Activated T-helper 2 cell treated with anti-CD3 and anti-CD28 coated beads, Interferon-gamma antibody, Interleukin-2, Interleukin-4, amounts not matched to agents 10 μg/mL and 5 μg/mL and 100 μg/mL, durations not matched to agents 14 hours and 24 hours and 36 hours (primary cell): ENCODE results near the gene EGR1. TPM values are rescaled to one million over a fixed set of nuclear protein-coding genes. Genes with fewer than 3 reads are reported as not detected.
"Not testable (repeated sequence)": the region's sequence is repeated elsewhere in the genome, so short reads cannot be mapped to it uniquely, and the experiment has no call there.

Experiments
- DNase-seq: peaks from one replicate; pipeline ENCODE4 v3.0.0; 2021; ENCODE audit warnings: low spot score
- H3K27ac Mint-ChIP-seq: one replicate; pipeline ENCODE4 v1.8.0; 2021; ENCODE audit warnings: mixed read lengths
- H3K27me3 Mint-ChIP-seq: one replicate; pipeline ENCODE4 v1.8.0; 2021; ENCODE audit warnings: low read depth, mixed read lengths
- H3K36me3 Mint-ChIP-seq: one replicate; pipeline ENCODE4 v1.8.0; 2021; ENCODE audit warnings: low read depth, mixed read lengths
- H3K4me1 Mint-ChIP-seq: one replicate; pipeline ENCODE4 v1.8.0; 2021; ENCODE audit warnings: low read depth, mixed read lengths
- H3K4me3 Mint-ChIP-seq: one replicate; pipeline ENCODE4 v1.8.0; 2021; ENCODE audit warnings: low read depth, mild to moderate bottlenecking, moderate library complexity, mixed read lengths
- H3K9me3 Mint-ChIP-seq: one replicate; pipeline ENCODE4 v1.8.0; 2021; ENCODE audit warnings: mixed read lengths
- intact Hi-C: fragments of 100-400 bp; cut with micrococcal nuclease; formaldehyde crosslinking; loops from one replicate; pipeline ENCODE4 v1.15.1; 2023
- total RNA-seq: library from RNA; stranded (reverse); gene quantifications from 2 replicates; pipeline ENCODE4 v1.2.3, GENCODE V29; 2022

The EGR1 gene
- total RNA-seq, 1 donor from 2014 or later: 43.0 TPM

GRCh38 chr5:138467711-138468132 is 2.4 kb downstream of the EGR1 start:
- Mint-ChIP-seq H3K4me1 (peaks cover 22% of the 10 kb centered on the region), H3K9me3 (no peaks in the 10 kb centered on the region), H3K4me3 (peak overlapping the region; percentile 85), H3K27me3 (peaks cover 1% of the 10 kb centered on the region), H3K27ac (no peak overlapping the region), H3K36me3 (peaks cover 34% of the 10 kb centered on the region)
- intact Hi-C loops: loop anchor here (5.0 to 10.0 kb wide), 2 partner anchors 130 to 807 kb away; partner anchors contain the start of gene FAM53C
- no peak for DNase-seq

DNA sequence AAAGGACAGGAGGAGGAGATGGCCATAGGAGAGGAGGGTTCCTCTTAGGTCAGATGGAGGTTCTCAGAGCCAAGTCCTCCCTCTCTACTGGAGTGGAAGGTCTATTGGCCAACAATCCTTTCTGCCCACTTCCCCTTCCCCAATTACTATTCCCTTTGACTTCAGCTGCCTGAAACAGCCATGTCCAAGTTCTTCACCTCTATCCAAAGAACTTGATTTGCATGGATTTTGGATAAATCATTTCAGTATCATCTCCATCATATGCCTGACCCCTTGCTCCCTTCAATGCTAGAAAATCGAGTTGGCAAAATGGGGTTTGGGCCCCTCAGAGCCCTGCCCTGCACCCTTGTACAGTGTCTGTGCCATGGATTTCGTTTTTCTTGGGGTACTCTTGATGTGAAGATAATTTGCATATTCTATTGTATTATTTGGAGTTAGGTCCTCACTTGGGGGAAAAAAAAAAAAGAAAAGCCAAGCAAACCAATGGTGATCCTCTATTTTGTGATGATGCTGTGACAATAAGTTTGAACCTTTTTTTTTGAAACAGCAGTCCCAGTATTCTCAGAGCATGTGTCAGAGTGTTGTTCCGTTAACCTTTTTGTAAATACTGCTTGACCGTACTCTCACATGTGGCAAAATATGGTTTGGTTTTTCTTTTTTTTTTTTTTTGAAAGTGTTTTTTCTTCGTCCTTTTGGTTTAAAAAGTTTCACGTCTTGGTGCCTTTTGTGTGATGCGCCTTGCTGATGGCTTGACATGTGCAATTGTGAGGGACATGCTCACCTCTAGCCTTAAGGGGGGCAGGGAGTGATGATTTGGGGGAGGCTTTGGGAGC is 3.1 kb downstream of the EGR1 start:
- peak overlapping the region; percentile 85 for H3K4me3 Mint-ChIP-seq
- no peak overlapping the region for H3K27ac Mint-ChIP-seq
- H3K27me3 Mint-ChIP-seq: peaks cover 1% of the 10 kb centered on the region
- no peak for DNase-seq
- peaks cover 22% of the 10 kb centered on the region for H3K4me1 Mint-ChIP-seq
- H3K36me3 Mint-ChIP-seq: peaks cover 34% of the 10 kb centered on the region
- H3K9me3 Mint-ChIP-seq: no peaks in the 10 kb centered on the region
- intact Hi-C loops: loop anchor here (5.0 to 10.0 kb wide), 2 partner anchors 131 to 806 kb away; partner anchors contain the start of gene FAM53C

GRCh38 chr5:138468966-138469539 is 3.8 kb downstream of the EGR1 start:
- DNase-seq: no peak
- H3K9me3 Mint-ChIP-seq: no peaks in the 10 kb centered on the region
- H3K36me3 Mint-ChIP-seq: peaks cover 34% of the 10 kb centered on the region
- peaks cover 22% of the 10 kb centered on the region for H3K4me1 Mint-ChIP-seq
- H3K27me3 Mint-ChIP-seq: peaks cover 1% of the 10 kb centered on the region
- H3K4me3 Mint-ChIP-seq: peak overlapping the region; percentile 65
- H3K27ac Mint-ChIP-seq: no peak overlapping the region
- intact Hi-C loops: loop anchor here (5.0 to 10.0 kb wide), 2 partner anchors 132 to 806 kb away; partner anchors contain the start of gene FAM53C

- H3K9me3 Mint-ChIP-seq: no peaks in the 10 kb centered on the region
- no peak for DNase-seq
- no peak overlapping the region for H3K27ac Mint-ChIP-seq
- H3K27me3 Mint-ChIP-seq: peaks cover 1% of the 10 kb centered on the region
- peaks cover 22% of the 10 kb centered on the region for H3K4me1 Mint-ChIP-seq
- H3K4me3 Mint-ChIP-seq: no peak overlapping the region
- H3K36me3 Mint-ChIP-seq: peaks cover 34% of the 10 kb centered on the region
- intact Hi-C loops: loop anchor here (5.0 to 10.0 kb wide), 2 partner anchors 132 to 805 kb away; partner anchors contain the start of gene FAM53C
These were observed 4.5 kb downstream of the EGR1 start for GRCh38 chr5:138469540-138470321.

GRCh38 chr5:138470322-138471051 is 5.2 kb downstream of the EGR1 start:
- no peak for DNase-seq
- H3K4me3 Mint-ChIP-seq: no peak overlapping the region
- peaks cover 22% of the 10 kb centered on the region for H3K4me1 Mint-ChIP-seq
- intact Hi-C loops: no loop called here
- peaks cover 34% of the 10 kb centered on the region for H3K36me3 Mint-ChIP-seq
- no peaks in the 10 kb centered on the region for H3K9me3 Mint-ChIP-seq
- H3K27ac Mint-ChIP-seq: no peak overlapping the region
- H3K27me3 Mint-ChIP-seq: peaks cover 1% of the 10 kb centered on the region

- Mint-ChIP-seq H3K4me1 (peaks cover 22% of the 10 kb centered on the region), H3K36me3 (peaks cover 34% of the 10 kb centered on the region), H3K4me3 (no peak overlapping the region), H3K27me3 (peaks cover 1% of the 10 kb centered on the region), H3K27ac (no peak overlapping the region), H3K9me3 (no peaks in the 10 kb centered on the region)
- no peak for DNase-seq
- intact Hi-C loops: no loop called here
These were observed 5.7 kb downstream of the EGR1 start for GRCh38 chr5:138471052-138471361.

GRCh38 chr5:138472353-138472752 is 7.1 kb downstream of the EGR1 start:
- Mint-ChIP-seq H3K27me3 (peaks cover 4% of the 10 kb centered on the region), H3K9me3 (no peaks in the 10 kb centered on the region), H3K4me1 (peaks cover 12% of the 10 kb centered on the region), H3K27ac (no peak overlapping the region), H3K4me3 (no peak overlapping the region), H3K36me3 (peaks cover 22% of the 10 kb centered on the region)
- no peak for DNase-seq
- intact Hi-C loops: no loop called here

DNA sequence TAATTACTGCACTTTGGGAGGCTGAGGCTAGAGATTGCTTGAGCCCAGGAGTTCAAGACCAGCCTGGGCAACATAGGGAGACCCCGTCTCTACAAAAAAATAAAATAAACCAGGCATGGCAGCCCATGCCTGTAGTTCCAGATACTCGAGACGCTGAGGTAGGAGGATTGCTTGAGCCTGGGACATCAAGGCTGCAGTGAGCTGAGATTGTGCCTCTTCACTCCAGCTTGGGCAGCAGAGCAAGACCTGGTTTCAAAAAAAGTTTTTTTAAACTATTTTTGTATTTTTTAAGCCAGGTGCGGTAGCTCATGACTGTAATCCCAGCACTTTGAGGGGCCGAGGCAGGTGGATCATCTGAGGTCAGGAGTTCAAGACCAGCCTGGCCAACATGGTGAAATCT is 7.9 kb downstream of the EGR1 start:
- DNase-seq, H3K4me3 Mint-ChIP-seq, intact Hi-C loops, H3K4me1 Mint-ChIP-seq, H3K9me3 Mint-ChIP-seq, H3K27me3 Mint-ChIP-seq, H3K27ac Mint-ChIP-seq: not testable (repeated sequence)
- peaks cover 14% of the 10 kb centered on the region for H3K36me3 Mint-ChIP-seq

DNA sequence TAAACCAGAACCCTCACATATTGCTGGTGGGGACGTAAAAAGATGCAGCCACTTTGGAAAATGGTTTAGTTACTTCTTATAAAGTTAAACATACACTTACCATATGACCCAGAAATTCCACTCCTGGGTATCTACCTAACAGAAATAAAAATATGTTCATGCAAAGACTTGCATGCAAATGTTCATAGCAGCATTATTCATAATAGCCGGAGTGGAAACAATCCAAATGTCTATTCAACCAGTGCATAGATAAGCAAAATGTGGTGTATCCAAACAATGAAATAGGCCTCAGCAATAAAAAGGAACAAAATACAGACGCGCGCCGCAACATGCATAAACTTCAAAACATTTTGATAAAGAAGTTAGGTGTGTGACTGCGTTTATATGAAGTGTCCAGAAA is 11.6 kb downstream of the EGR1 start:
- H3K9me3 Mint-ChIP-seq: no peaks in the 10 kb centered on the region
- H3K4me3 Mint-ChIP-seq: no peak overlapping the region
- H3K4me1 Mint-ChIP-seq: no peaks in the 10 kb centered on the region
- peaks cover 6% of the 10 kb centered on the region for H3K27me3 Mint-ChIP-seq
- no peak overlapping the region for H3K27ac Mint-ChIP-seq
- no peaks in the 10 kb centered on the region for H3K36me3 Mint-ChIP-seq
- no peak for DNase-seq
- intact Hi-C loops: no loop called here

DNA sequence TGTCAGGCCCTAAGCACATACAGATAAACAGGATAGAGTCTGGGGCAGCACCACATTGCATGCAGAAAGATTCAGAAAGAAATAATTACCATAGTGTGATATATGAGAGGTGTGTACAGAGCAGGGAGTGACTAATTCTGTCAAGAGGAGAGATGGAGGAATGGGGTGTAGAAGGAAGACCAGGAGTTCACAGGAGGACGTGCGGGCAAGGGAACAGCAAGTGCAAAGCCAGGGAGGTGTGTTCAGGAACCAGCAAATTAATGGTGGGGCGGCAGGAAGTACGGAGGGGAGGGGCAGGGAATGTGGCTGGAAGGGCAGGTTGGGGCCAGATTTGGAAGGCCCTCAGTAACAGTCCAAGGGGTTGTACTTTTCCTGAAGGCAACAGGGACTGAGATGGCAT is 17.4 kb downstream of the EGR1 start:
- Mint-ChIP-seq H3K27me3 (peaks cover 11% of the 10 kb centered on the region), H3K4me1 (peaks cover 2% of the 10 kb centered on the region), H3K9me3 (no peaks in the 10 kb centered on the region), H3K4me3 (no peak overlapping the region), H3K36me3 (no peaks in the 10 kb centered on the region), H3K27ac (no peak overlapping the region)
- intact Hi-C loops: no loop called here
- no peak for DNase-seq

GRCh38 chr5:138488481-138488945 is 23.2 kb downstream of the EGR1 start:
- Mint-ChIP-seq H3K27ac (no peak overlapping the region), H3K36me3 (no peaks in the 10 kb centered on the region), H3K9me3 (no peaks in the 10 kb centered on the region), H3K4me1 (peaks cover 14% of the 10 kb centered on the region), H3K27me3 (peaks cover 24% of the 10 kb centered on the region), H3K4me3 (no peak overlapping the region)
- intact Hi-C loops: no loop called here
- DNase-seq: no peak

- Mint-ChIP-seq H3K36me3 (no peaks in the 10 kb centered on the region), H3K27ac (no peak overlapping the region), H3K4me3 (no peak overlapping the region), H3K9me3 (no peaks in the 10 kb centered on the region), H3K4me1 (peaks cover 14% of the 10 kb centered on the region), H3K27me3 (peaks cover 22% of the 10 kb centered on the region)
- intact Hi-C loops: loop anchor here (10.0 kb wide), 1 partner anchor 315 kb away; the partner anchor contains the start of genes BRD8 and KIF20A
- no peak for DNase-seq
These were observed 24.4 kb downstream of the EGR1 start for GRCh38 chr5:138489683-138490061.
